RPMI8226 (cell line): ENCODE data around the gene ZBTB32.
A peak's percentile ranks its signal among the peaks of the same experiment; 100 is the strongest.
"Not testable (repeated sequence)": the region's sequence is repeated elsewhere in the genome, so short reads cannot be mapped to it uniquely, and the experiment has no call there.

Source experiments
- DNase-seq: peaks from one replicate; pipeline ENCODE4 v3.0.0-alpha.2; 2015

ZBTB32 gene, protein sequence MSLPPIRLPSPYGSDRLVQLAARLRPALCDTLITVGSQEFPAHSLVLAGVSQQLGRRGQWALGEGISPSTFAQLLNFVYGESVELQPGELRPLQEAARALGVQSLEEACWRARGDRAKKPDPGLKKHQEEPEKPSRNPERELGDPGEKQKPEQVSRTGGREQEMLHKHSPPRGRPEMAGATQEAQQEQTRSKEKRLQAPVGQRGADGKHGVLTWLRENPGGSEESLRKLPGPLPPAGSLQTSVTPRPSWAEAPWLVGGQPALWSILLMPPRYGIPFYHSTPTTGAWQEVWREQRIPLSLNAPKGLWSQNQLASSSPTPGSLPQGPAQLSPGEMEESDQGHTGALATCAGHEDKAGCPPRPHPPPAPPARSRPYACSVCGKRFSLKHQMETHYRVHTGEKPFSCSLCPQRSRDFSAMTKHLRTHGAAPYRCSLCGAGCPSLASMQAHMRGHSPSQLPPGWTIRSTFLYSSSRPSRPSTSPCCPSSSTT

DNA sequence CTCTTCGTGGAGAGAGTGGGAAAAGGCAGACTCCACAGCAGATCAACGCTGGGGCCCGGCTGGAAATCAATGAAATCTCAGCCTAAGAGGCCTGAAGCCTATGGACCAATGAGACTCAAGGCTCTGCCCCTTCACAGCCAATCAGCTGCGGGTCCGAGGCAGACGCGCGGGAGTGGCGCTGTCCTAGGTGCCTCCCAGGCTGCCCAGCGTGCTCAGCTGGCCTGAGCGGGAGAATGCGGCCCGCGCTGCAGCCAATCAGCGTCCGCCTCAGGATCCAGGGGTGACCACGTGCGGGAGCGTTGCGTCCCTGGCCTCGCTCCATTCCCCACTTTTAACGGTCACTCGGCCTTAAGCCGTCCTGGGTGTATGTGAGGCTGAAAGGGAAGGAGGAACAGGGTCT is at the start of gene ZBTB32:
ZBTB32 (plus strand) TSS at position 341 of the 400 bp plus-strand sequence. CDS start 10,069 bp downstream, outside the sequence.
- no peak for DNase-seq

DNA sequence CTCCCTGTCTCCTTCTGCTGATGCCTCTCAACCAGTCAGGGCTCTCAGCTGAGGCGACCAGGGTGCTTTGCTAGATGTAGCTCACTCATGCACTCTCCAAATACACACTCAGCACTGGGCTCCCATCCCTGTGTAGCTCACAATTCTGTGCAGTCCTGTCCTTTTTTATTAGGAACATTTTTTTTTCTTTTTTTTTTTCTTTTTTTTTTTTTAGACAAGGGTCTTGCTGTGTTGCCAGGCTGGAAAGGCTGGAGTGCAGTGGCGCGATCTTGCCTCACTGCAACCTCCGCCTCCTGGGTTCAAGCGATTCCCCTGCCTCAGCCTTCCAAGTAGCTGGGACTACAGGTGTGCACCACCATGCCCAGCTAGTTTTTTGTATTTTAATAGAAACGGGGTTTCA is 49.5 kb upstream of the ZBTB32 start:
- not testable (repeated sequence) for DNase-seq

DNA sequence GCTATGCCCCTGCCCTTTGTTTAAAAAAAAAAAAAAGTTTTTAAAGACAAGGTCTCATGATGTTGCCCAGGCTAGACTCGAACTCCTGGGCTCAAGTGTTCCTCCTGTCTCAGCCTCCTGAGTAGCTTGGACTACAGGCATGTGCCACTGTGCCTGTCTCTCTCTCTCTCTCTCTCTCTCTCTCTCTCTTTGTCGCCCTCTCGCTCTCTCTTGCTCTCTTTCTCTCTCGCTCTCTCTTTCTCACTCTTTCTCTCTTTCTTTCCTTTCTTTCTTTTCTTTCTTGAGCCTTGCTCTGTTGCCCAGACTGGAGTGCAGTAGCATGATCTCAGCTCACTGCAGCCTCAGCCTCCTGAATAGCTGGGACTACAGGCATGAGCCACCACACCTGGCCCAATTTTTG is 48.8 kb upstream of the ZBTB32 start:
- DNase-seq: no peak

DNA sequence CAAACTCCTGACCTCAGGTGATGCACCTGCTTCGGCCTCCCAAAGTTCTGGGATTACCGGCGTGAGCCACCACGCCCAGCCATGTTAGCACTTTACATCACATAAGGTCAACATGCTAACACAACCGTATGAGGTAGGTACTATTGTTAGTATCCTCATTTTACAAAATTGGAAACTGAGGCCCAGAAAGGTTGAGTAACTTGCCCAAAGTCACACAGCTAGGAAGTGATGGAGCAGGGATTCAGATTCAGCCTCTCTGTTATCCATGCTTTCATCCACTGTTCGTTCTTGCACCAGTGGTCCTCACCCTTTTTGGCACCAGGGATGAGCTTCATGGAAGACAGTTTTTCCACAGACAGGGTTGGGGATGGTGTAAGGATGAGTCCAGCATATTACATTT is 47.7 kb upstream of the ZBTB32 start:
- DNase-seq: no peak

DNA sequence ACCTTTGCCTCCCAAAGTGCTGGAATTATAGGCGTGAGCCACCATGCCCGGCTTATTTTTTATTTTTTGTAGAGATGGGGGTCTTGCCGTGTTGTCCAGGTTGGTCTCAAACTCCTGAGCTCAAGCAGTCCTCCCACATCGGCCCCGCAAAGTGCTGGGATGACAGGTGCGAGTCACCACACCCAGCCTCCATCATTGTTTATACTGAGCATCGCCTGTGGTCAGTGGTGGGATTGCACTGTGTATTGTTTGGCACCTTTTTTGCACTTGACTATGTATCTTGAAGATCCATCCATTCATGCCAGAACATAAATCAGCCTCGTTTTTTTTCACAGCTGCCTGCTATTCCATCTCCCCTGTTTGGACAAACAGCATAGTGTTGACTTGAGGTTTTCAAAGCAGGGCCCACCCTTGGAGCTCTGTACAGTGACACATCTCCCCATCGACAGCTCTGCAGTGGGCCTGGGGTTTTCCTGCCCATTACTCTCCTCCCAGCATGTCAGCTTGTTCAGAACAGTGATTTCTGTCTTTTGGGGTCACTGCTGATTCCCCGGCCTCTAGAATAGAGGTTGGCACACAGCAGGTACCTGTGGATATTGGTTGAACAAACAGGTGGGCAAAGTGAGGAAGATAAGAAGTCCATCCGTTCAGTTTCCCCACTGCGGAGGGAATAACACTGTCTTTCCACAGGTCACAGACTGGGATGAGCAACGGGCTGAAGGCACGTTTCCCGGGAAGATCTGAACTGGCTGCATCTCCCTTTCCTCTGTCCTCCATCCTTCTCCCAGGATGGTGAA is 46.3 kb upstream of the ZBTB32 start:
- no peak for DNase-seq

DNA sequence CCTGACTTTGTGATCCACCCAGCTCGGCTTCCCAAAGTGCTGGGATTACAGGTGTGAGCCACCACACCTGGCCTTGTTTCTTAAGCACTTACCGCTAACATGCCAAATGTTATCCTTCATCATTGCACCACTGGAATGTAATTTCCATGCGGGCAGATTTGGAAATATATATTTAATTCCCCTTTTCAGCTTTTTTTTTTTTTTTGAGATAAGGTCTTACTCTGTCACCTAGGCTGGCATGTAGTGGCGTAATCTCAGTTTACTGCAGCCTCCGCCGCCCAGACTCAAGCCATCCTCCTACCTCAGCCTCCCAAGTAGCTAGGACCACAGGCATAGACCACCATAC is 42.4 kb upstream of the ZBTB32 start:
- no peak for DNase-seq

DNA sequence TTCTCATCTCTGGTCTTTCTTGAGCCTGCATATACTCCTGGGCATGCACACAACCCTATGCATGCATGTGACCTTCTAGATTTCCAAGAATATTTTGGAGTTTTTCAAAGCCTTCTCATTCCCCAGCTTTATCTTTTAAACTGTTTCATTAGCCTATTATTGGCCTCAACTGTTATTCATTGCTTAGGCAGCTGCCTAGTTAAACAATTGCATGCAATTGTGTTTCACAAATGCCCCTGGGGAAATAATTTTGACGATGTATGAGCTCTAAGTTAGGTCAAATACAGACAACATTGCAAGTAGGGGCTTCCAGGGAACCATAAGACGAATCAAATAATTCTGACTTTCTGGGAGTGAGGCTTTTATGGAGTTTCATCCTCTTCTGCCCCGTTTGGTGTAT is 40.4 kb upstream of the ZBTB32 start:
- no peak for DNase-seq

DNA sequence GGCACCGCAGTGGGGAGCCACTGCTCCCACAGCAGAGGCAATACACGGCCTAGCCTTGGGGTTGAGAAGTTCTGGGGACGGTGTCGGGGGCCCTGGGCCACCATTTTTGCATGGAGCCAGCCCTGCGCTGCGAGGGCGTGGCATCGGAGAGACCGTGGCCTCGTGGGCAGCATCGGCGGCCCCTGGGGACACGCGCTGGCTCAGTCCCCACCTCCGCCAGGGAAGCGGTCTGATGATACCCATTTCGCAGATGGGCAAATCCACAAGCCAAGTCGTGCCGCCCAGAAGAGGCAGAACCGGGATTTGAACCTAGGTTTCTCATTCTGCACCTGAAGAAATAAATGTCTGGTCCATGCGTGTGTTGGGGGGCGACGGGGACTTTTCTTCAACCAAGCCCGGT is 39.2 kb upstream of the ZBTB32 start:
- no peak for DNase-seq

DNA sequence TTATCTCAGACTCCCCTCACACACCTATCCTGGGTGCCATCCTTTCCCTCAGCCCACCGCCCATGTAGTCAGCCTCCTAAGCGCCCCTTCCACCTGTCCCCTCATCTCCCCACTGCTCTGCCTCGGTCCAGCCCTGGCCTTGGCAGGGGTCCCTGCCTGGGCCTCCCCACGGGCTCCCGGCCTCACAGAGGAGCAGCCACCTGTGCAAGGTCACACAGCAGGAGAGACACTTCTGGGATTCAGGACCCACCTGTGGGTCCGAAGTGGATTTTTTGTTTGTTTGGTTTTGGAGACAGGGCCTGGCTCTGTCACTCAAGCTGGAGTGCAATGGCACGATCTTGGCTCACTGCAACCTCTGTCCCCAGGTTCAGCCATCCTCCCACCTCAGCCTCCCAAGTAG is 38.8 kb upstream of the ZBTB32 start:
- no peak for DNase-seq

DNA sequence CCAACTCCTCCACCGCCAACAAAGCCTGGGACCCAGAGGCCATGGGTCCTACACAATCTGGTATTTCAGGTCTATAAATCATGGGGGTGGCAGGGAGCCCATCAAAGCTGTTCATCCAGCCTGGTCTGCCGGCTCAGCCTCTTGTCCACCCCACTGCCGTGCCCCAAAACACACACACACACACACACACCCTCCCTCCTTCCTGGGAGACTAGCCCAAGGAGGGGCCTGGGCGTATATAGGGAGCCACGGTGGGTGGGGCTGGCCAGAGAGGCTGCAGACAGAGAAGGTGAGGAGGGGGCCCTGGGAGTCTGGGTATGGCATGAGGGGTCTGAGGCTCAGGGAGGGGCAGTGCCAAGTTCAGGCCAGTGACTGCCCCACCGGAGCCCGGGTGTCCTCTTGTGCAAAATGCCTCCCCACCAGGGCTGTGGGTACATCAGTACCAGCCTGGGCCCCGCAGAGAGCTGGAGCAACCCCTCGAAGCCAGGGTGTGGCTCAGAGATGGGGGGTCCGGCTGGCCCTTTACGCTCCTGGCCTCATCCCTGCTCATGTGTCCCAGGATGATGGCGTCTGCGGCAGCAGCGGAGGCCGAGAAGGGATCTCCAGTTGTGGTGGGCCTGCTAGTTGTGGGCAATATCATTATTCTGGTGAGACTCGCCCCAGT is 38.0 kb upstream of the ZBTB32 start, which contains the start of gene UPK1A:
UPK1A (plus strand) TSS at position 267 of the 663 bp plus-strand sequence; CDS start at position 563, 296 bp downstream.
- no peak for DNase-seq

DNA sequence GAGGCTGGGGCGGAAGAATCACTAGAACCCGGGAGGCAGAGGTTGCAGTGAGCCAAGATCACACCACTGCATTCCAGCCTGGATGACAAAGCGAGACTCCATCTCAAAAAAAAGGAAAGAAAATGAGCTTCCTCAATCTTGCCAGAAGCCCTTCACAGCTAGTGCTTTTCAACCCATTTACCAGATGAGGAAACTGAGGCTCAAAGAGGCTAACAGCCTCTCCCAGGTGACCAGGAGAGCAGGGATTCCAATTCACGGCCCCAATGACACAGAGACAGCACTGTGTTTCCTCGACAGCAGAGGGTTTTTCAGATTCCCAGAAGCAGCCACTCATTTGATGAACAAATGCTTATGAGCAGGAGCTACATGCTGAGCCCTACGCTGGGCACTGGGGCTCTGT is 34.8 kb upstream of the ZBTB32 start:
- no peak for DNase-seq

DNA sequence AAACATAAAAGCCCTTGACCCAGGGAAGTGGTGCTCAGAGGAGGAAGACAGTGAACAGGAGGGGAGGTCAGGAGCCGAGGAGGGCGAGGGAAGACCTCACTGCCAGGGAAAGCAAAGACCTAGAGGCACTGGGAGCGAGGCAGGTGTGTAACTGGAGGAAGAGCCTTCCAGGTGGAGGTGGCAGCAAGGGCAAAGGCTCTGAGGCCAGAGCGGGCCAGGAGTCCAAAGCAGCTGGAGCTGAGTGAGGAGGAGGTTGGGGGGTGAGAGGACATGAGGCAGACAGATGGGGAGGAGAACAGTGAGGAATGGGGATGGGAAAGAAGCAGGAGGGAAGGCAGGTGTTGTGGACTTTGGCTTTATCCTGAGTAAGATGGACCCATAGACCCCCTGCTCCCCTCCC is 34.4 kb upstream of the ZBTB32 start:
- DNase-seq: no peak

DNA sequence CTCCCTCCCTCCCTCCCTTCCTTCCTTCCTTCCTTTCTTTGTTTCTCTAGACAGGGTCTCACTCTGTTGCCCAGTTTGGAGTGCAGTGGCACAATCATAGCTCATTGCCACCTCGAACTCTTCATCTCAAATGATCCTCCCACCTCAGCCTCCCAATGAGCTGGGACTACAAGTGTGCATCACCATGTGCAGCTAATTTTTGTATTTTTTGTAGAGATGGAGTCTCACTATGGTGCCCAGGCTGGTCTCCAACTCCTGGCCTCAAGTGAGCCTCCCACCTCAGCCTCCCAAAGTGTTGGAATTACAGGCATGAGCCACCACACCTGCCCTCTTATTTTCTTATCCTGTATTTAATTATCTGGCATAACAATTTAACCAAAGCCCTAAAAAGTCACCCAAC is 33.7 kb upstream of the ZBTB32 start:
- no peak for DNase-seq

DNA sequence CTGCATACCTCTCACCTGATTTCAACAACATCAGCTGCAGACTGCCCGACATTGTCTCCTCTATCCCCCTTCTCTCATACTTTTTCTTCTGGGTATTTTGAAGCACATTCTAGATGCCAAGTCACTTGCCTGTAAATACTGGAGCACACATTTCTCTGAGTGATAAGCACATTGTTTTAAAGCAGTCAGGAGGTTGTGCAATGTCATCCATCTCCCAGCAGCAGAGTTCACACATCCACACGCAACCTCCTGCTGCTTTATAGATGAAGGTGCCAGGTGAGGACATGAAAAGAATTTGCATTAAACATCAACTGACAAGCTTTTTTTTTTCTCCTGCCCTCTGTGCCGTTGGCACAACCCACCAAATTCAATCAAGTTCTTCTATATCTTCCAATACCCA is 32.5 kb upstream of the ZBTB32 start:
- DNase-seq: no peak

DNA sequence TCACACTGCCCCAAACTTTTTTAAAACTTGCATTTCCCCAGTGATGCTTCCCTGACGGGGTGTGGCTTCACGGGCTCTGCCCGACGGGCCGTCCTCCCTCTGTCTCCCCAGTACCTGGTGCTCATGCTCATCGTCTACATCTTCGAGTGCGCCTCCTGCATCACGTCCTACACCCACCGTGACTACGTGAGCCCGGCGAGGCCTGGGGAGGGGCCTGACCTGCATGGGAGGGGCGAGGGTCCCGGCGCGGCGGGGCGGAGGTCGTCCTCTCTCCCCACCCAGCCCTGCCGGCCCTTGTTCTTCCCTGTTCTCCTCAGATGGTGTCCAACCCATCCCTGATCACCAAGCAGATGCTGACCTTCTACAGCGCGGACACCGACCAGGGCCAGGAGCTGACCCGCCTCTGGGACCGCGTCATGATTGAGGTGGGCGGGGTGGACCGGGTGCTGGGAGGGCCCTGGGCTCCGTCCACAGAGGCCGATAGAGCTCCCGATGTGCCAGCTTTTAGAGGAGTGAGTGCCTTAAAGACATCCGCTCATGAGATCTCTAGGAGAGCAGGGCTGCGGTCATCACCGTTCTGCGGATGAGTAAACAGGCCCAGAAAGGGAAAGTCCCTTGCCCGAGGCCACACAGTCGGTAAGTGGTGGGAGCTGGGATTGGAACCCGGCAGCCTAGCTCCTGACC is 31.1 kb upstream of the ZBTB32 start:
- peak; percentile 42 for DNase-seq

DNA sequence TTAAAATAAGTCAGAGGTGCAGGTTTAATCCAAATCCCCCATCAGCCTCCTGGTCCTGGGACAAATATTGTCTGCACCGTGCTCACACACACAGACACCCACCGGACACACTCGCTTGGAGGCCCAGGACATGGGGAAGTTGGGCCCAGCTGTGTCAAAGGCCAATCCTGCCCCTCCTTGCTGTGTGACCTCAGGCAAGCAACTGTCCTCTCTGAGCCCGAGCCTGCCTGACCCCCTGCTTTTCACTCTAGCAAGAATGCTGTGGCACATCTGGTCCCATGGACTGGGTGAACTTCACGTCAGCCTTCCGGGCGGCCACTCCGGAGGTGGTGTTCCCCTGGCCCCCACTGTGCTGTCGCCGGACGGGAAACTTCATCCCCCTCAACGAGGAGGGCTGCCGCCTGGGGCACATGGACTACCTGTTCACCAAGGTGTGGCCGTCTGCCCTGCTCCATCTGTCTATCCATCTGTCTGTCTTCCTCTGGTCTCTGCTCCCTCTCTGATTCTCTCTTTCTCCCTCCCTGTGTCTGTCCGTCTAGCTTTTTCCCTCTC is 28.7 kb upstream of the ZBTB32 start:
- no peak for DNase-seq

DNA sequence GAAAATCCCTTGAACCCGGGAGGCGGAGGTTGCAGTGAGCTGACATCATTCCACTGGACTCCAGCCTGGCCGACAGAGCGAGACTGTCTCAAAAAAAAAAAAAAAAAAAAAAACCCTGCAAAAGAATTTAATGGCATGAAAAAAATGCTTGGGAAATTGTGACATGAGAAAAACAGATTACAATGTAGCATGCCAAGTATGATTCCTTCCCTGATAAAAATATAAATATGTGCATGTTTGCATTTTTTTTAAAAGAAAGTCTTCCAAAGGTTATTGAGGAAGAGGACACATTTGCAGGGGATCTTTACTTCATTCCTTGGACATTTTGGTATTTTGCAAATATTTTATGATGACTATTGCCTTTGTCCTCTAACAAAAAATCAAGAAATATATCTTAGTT is 14.5 kb upstream of the ZBTB32 start:
- DNase-seq: no peak

DNA sequence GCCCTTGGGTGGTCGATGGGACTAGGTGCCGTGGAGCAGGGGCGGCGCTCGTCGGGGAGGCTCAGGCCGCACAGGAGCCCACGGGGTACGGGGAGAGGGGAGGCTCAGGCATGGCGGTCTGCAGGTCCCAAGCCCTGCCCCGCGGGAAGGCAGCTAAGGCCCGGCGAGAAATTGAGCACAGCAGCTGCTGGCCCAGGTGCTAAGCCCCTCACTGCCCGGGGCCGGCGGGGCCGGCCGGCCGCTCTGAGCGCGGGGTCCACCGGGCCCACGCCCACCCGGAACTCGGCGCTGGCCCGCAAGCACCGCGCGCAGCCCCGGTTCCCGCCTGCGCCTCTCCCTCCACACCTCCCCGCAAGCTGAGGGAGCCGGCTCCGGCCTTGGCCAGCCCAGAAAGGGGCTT is 13.3 kb upstream of the ZBTB32 start:
- DNase-seq: not testable (repeated sequence)

DNA sequence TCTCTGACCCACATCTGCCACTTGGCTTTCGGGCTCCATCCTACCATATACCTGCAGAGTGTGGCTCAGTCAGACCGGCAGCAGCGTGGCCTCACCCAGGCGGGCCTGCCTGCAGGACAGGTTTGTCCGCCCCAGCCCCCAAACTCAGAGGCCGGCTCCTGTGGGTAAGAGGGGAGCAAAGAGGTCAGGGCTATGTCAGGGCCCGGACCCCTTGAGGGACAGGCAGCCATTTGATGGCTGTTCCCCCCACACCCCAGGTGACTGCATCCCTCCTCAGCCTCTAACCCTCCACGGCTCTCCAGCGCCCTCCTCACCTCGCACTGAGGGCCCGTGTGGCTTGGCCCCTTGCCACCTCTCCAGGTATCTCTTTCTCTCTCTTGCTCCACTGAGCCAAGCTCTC is 12.3 kb upstream of the ZBTB32 start:
- peak; percentile 69 for DNase-seq

DNA sequence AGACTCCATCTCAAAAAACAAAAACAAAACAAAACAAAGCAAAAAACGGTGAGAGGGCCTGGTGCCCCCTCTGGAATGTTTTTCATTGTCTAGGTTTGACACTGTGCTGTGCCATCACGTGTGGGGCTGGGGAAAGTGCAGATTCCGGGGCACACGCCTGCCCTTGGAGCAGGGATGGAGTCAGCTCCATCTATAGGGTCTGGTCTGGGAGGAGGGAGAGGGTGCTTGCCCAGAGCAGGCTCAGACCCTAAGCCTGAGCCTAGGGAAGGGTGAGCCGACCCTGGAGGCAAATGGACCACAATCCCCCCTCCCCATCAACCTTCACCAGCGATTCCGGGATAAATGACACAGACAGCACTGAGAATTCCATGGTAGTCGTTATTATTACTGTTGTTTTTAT is 10.9 kb upstream of the ZBTB32 start:
- no peak for DNase-seq

DNA sequence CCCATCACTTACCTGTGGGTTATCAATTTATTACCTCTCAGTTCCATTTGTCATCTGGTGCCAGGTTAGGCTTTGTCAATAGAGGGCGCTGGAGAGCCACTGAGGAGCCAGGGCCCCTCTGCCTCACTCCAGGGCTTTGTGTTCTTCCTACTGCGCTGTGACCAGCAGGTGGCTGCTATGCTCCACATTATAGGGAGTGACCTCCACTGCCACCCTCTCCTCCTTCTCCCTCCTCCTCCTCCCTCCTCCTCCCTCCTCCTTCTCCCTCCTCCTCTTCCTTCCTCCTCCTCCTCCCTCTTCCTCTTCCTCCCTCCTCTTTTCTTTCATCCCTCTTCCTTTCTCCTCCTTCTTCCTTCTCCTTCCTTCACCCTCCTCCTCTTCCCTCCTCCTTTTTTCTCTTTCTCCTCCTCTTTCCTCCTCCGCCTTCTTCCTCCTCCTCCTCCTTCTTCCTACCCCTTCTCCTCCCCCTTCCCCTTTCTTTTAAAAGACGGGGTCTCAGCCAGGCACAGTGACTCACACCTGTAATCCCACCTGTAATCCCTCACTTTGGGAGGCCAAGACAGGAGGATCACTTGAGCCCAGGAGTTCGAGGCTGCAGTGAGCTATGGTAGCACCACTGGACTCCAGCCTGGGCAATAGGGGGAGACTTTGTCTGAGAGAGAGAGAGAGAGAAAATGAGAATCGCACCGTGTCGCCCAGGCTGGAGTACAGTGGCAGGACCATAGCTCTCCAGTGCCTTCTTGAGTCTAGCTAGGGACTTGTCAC is 10.3 kb upstream of the ZBTB32 start:
- peak; percentile 88 for DNase-seq

DNA sequence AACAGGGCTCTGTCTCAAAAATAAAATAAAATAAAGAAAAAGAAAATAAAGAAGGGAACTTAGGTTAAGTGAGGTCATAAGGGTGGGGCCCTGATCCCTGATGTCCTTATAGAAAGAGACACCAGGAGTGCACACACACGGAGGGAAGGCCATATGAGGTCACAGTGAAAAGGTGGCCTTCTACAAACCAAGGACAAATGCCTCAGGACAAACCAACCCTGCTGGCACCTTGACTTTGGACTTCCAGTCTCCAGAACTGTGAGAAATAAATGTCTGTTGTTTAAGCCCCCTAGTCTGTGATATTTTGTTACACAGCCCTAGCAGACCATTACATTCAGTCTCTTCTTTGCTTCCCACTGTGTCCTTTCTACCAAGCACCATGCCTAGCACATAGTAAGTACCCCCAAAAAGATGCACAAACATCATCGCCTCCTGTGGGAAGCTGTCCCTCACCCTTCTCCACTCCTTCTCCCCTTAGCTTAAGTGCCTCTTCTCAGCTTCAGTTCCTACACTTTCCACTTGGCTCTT is 8.4 kb upstream of the ZBTB32 start:
- no peak for DNase-seq
